Epithelial cell of umbilical artery (primary cell): ENCODE measurements around the gene MTMR4. TPM values are rescaled to one million over a fixed set of nuclear protein-coding genes. Genes with fewer than 3 reads are reported as not detected.

Source experiments
- total RNA-seq: library from RNA; depleted of rRNA; stranded (reverse); fragments of >200 nt; gene quantifications from 2 replicates; pipeline ENCODE4 v1.2.3, GENCODE V29; 2014

Gene MTMR4
- total RNA-seq: 38.8 and 50.0 TPM in 2 replicates

GRCh38 chr17:58513965-58514769 is at the start of gene MTMR4:
TSS of gene MTMR4 (minus strand) at chr17:58514638. CDS start at chr17:58514407, 231 bp downstream.

GRCh38 chr17:58487589-58488427 is 26.6 kb downstream of the MTMR4 start, which contains the start of gene HSF5:
TSS of gene HSF5 (minus strand) at chr17:58488408. CDS start at chr17:58488274, 134 bp downstream.

Other genes starting within 250 kb of the MTMR4 start
- not detected in 2 replicates for gene MPO, start 233.7 kb downstream of the MTMR4 start, total RNA-seq
- not detected in 2 replicates for gene TSPOAP1, start 185.8 kb downstream of the MTMR4 start, total RNA-seq
- 49.4 and 71.9 TPM in 2 replicates for gene SUPT4H1, start 162.4 kb downstream of the MTMR4 start, total RNA-seq
- gene RNF43, start 97.1 kb downstream of the MTMR4 start, total RNA-seq: 0.15 TPM in 1 of 2 replicates, not detected in the other
- gene HSF5, start 26.2 kb downstream of the MTMR4 start, total RNA-seq: under 0.01 TPM in 2 replicates
- under 0.01 TPM in 1 of 2 replicates, not detected in the other for gene TEX14, start 177.4 kb upstream of the MTMR4 start, total RNA-seq
- 27.9 and 39.4 TPM in 2 replicates for gene RAD51C, start 178.0 kb upstream of the MTMR4 start, total RNA-seq
- gene PPM1E, start 241.2 kb upstream of the MTMR4 start, total RNA-seq: under 0.01 TPM in 1 of 2 replicates, not detected in the other